ENCODE data around the gene GLRX5.

- TF ChIP-seq CTCF (IDR thresholded peaks at IDR 0.05; ENCODE audit: low read depth, low read length) (no peak), POLR2A (IDR thresholded peaks at IDR 0.05; ENCODE audit: extremely low read depth, insufficient read length) (no peak), MAX (IDR thresholded peaks at IDR 0.05; ENCODE audit: low read depth, low read length) (no peak), MYC (IDR thresholded peaks at IDR 0.05; ENCODE audit: low read depth, low read length) (no peak)
Observed at GRCh38 chr14:95524706-95525512, 9.9 kb upstream of the GLRX5 start.

All from NB4 (cell line).